B cell (primary cell): Measurements from ENCODE around the gene NTN1. TPM values are rescaled to one million over a fixed set of nuclear protein-coding genes. Genes with fewer than 3 reads are reported as not detected.

Experiments
- ATAC-seq: fragments of 200-7000 bp; cut with Tn5 transposase; one replicate; pipeline ENCODE4 v1.10.0; 2021; ENCODE audit warnings: low read depth, mild to moderate bottlenecking, moderate number of reproducible peaks, moderate library complexity
- CTCF ChIA-PET: fragments of 350-600 bp; sonication (Branson Sonifier 250); formaldehyde crosslinking; loops from one replicate; lab custom pipeline; 2021; ENCODE audit warnings: antibody characterized with exemption, inconsistent platforms; lab: Charles Lee
- POLR2A ChIA-PET: fragments of 350-600 bp; sonication (Branson Sonifier 250); formaldehyde crosslinking; loops from one replicate; lab custom pipeline; 2021; ENCODE audit warnings: antibody characterized with exemption; lab: Charles Lee
- DNase-seq: peaks from one replicate; pipeline ENCODE4 v3.0.0; 2013
- H2AFZ ChIP-seq: 2 replicates; pipeline ENCODE4 v1.6.1; 2012; ENCODE audit warnings: mild to moderate bottlenecking, low read depth, low read length; ENCODE audit not compliant: insufficient read depth, poor library complexity, severe bottlenecking
- H3K27ac ChIP-seq, 2 donors: 1 replicate in 1 of 2; 2 replicates in 1 of 2; pipeline ENCODE4 v1.5.1; 2012 to 2013; ENCODE audit warnings: low read length in 2 of 2, mild to moderate bottlenecking in 2 of 2, moderate library complexity in 1 of 2
- H3K27me3 ChIP-seq, 4 experiments: fragments of 200-600 bp in 1 of 4; sonication (generic) in 1 of 4; replicated peaks in 1 of 4; 1 replicate in 2 of 4; 2 replicates in 2 of 4; pipeline versions ENCODE4 v1.6.1 to v1.7.0; 2013 to 2016; ENCODE audit warnings: low read length in 3 of 4, mild to moderate bottlenecking in 2 of 4, mixed read lengths in 1 of 4, moderate library complexity in 1 of 4; ENCODE audit not compliant: insufficient read depth in 4 of 4, control insufficient read depth in 3 of 4; ENCODE audit errors: control extremely low read depth in 1 of 4
- H3K36me3 ChIP-seq, 2 experiments: replicated peaks in 1 of 2; 1 replicate in 1 of 2; 2 replicates in 1 of 2; pipeline versions ENCODE4 v1.6.1 to v1.7.1; 2013; ENCODE audit warnings: low read length in 1 of 2; ENCODE audit not compliant: insufficient read depth in 2 of 2, control insufficient read depth in 1 of 2; ENCODE audit errors: control extremely low read depth in 1 of 2, extremely low read depth in 1 of 2
- H3K4me1 ChIP-seq, 2 donors: fragments of 200-600 bp in 1 of 2; sonication (generic) in 1 of 2; 1 replicate in 1 of 2; 2 replicates in 1 of 2; pipeline versions ENCODE4 v1.5.1 to v1.6.1; 2013 to 2017; ENCODE audit warnings: low read length in 2 of 2; ENCODE audit not compliant: control insufficient read depth in 2 of 2, insufficient read depth in 2 of 2
- H3K4me2 ChIP-seq: replicated peaks from 2 replicates; pipeline ENCODE3; 2012; ENCODE audit warnings: mild to moderate bottlenecking, low read depth, low read length; ENCODE audit not compliant: poor library complexity, severe bottlenecking
- H3K4me3 ChIP-seq, 5 experiments: fragments of 200-600 bp in 1 of 5; sonication (generic) in 1 of 5; 1 replicate in 3 of 5; 2 replicates in 2 of 5; pipeline versions ENCODE4 v1.5.1 to v1.7.0; 2011 to 2016; ENCODE audit warnings: low read length in 4 of 5, mild to moderate bottlenecking in 4 of 5, low read depth in 2 of 5, control low read depth in 1 of 5, moderate library complexity in 1 of 5; ENCODE audit not compliant: insufficient read depth in 1 of 5; ENCODE audit errors: control extremely low read depth in 1 of 5, extremely low read depth in 1 of 5
- H3K79me2 ChIP-seq: fragments of 200-600 bp; sonication (generic); one replicate; pipeline ENCODE4 v1.6.0; 2016; ENCODE audit warnings: low read length; ENCODE audit not compliant: control insufficient read depth, insufficient read depth
- H3K9ac ChIP-seq: fragments of 200-600 bp; sonication (generic); 2 replicates; pipeline ENCODE4 v1.6.1; 2017; ENCODE audit warnings: mild to moderate bottlenecking, low read length, moderate library complexity
- H3K9me3 ChIP-seq, 3 donors: one replicate each; pipeline versions ENCODE4 v1.6.1 to v1.7.1; 2013; ENCODE audit warnings: low read length in 2 of 3; ENCODE audit not compliant: control insufficient read depth in 2 of 3, insufficient read depth in 1 of 3; ENCODE audit errors: control extremely low read depth in 1 of 3
- H4K20me1 ChIP-seq: 2 replicates; pipeline ENCODE4 v1.6.0; 2012; ENCODE audit warnings: mild to moderate bottlenecking, low read length; ENCODE audit not compliant: insufficient read depth, control insufficient read depth, poor library complexity, severe bottlenecking
- H3K27ac Mint-ChIP-seq: one replicate; pipeline ENCODE4 v1.8.0; 2021; ENCODE audit warnings: mixed read lengths
- H3K27me3 Mint-ChIP-seq: one replicate; pipeline ENCODE4 v1.8.0; 2021; ENCODE audit warnings: mixed read lengths
- H3K4me1 Mint-ChIP-seq: one replicate; pipeline ENCODE4 v1.8.0; 2021; ENCODE audit warnings: mixed read lengths
- H3K4me3 Mint-ChIP-seq: one replicate; pipeline ENCODE4 v1.8.0; 2021; ENCODE audit warnings: mixed read lengths
- H3K9me3 Mint-ChIP-seq: one replicate; pipeline ENCODE4 v1.8.0; 2022; ENCODE audit warnings: mixed read lengths; ENCODE audit not compliant: insufficient read depth
- CTCF ChIP-seq: fragments of 200-600 bp; IDR thresholded peaks from one replicate; pipeline ENCODE4 v1.8.0; 2022; ENCODE audit warnings: antibody characterized with exemption, mild to moderate bottlenecking
- EZH2 ChIP-seq: IDR thresholded peaks from 2 replicates; pipeline ENCODE4 v1.6.1; 2012; ENCODE audit warnings: borderline replicate concordance, low read depth, mild to moderate bottlenecking, moderate library complexity, low read length; ENCODE audit not compliant: insufficient read depth, poor library complexity, severe bottlenecking
- WGBS: methylation state at CpG from one replicate; pipeline ENCODE4 v1.1.5; 2013; ENCODE audit warnings: missing lambda C conversion rate; ENCODE audit not compliant: insufficient coverage; 5-methylcytosine and 5-hydroxymethylcytosine counted together
- intact Hi-C: fragments of 100-400 bp; cut with micrococcal nuclease; formaldehyde crosslinking; loops from one replicate; pipeline ENCODE4 v1.10.0; 2022
- polyA plus RNA-seq: library from polyadenylated mRNA; depleted of rRNA; stranded (reverse); fragments of >200 nt; gene quantifications from 2 replicates; pipeline ENCODE4 v1.2.3, GENCODE V29; 2012
- total RNA-seq, 2 donors: library from RNA; stranded (reverse); fragments of 120-200 nt in 1 of 2; gene quantifications; 1 replicate in 1 of 2; 2 replicates in 1 of 2; pipeline versions ENCODE4 v1.2.3 to v1.2.4, GENCODE V29; 2013 to 2022

Gene NTN1
- total and polyA plus RNA-seq, 2 donors (not counting 1 experiment from before 2014, with no cell fraction given): 0.10 to 0.25 TPM

- Histone ChIP-seq H3K27me3 (peaks cover 0 to 12% (median 1%) of the 10 kb centered on the region in 4 experiments), H3K4me3 (no peak overlapping the region), H2AFZ (no peak overlapping the region), H3K9me3 (peaks cover 0 to 7% (median 0%) of the 10 kb centered on the region in 3 donors), H3K79me2 (no peaks in the 10 kb centered on the region), H4K20me1 (no peaks in the 10 kb centered on the region), H3K27ac (no peak overlapping the region), H3K4me1 (peaks cover 0 to 5% of the 10 kb centered on the region in 2 donors), H3K4me2 (no peak overlapping the region), H3K36me3 (no peaks in the 10 kb centered on the region), H3K9ac (no peak overlapping the region)
- intact Hi-C loops: no loop called here
- no peaks in the 10 kb centered on the region for H3K4me1 Mint-ChIP-seq
- H3K4me3 Mint-ChIP-seq: no peak overlapping the region
- ChIA-PET POLR2A (no interaction called here), CTCF (interaction anchor here (1.1 kb wide), 1 partner anchor 13 kb away, joined by 3 read pairs; no protein-coding TSS in a partner anchor)
- DNase-seq (no peak), ATAC-seq (no peak)
- H3K9me3 Mint-ChIP-seq: no peaks in the 10 kb centered on the region
- no peak for TF ChIP-seq CTCF
- TF ChIP-seq EZH2: no peak
- WGBS: 89% methylated on average over 14 of the region's 16 CpGs
- H3K27ac Mint-ChIP-seq: no peak overlapping the region
- H3K27me3 Mint-ChIP-seq: peaks cover 4% of the 10 kb centered on the region
These were observed 207.3 kb downstream of the NTN1 start for GRCh38 chr17:9228408-9229159.

- intact Hi-C loops: no loop called here
- Histone ChIP-seq H3K27ac (no peak overlapping the region), H3K4me3 (no peak overlapping the region), H3K36me3 (no peaks in the 10 kb centered on the region), H2AFZ (no peak overlapping the region), H3K79me2 (no peaks in the 10 kb centered on the region), H3K9ac (no peak overlapping the region), H3K9me3 (peaks cover 0 to 7% (median 0%) of the 10 kb centered on the region in 3 donors), H3K4me1 (peaks cover 0 to 5% of the 10 kb centered on the region in 2 donors), H4K20me1 (no peaks in the 10 kb centered on the region), H3K27me3 (peaks cover 0 to 18% (median 1%) of the 10 kb centered on the region in 4 experiments), H3K4me2 (no peak overlapping the region)
- ATAC-seq: no peak
- POLR2A ChIA-PET: no interaction called here
- no peak for TF ChIP-seq CTCF
- Mint-ChIP-seq H3K27me3 (peaks cover 8% of the 10 kb centered on the region), H3K4me1 (no peaks in the 10 kb centered on the region), H3K27ac (no peak overlapping the region), H3K9me3 (no peaks in the 10 kb centered on the region), H3K4me3 (no peak overlapping the region)
- no peak for DNase-seq
- CTCF ChIA-PET: no interaction called here
- WGBS: 84% methylated on average over 19 of the region's 20 CpGs
These were observed 208.0 kb downstream of the NTN1 start for GRCh38 chr17:9229160-9229825.
